ENCODE results near the gene VSTM4.

VSTM4 gene

DNA sequence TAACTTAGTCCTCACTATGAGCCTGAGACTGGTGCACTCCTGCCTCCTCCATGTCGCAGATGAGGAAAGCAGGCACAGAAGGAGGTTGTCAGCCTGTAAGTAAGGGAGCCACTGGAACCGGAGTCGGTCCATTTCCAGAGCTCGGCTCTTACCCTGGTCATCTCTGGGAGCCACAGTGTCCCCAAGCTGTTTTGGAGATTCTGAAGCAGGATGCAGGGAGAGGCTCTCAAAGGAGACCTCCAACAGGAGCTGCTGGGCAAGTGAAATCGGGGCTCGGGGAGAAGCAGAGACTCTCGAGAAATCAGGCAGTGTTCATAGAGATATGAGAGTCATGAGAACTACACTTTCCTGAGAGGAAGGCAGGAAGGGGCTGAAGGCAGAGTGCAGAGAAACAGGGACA lies 39.0 kb downstream of the VSTM4 start:
- H3K4me3 ChIP-seq (ENCODE audit: low read depth, low read length), result no peak overlapping the region
- no peak for DNase-seq (ENCODE audit: low read depth)
- no peak for TF ChIP-seq MYC (IDR thresholded peaks at IDR 0.05; ENCODE audit: low read depth, low read length)
- no peak for TF ChIP-seq POLR2A (IDR thresholded peaks at IDR 0.05; ENCODE audit: extremely low read depth, insufficient read length)
- no peak for TF ChIP-seq MAX (IDR thresholded peaks at IDR 0.05; ENCODE audit: low read depth, low read length)

GRCh38 chr10:49075743-49076142 lies 39.6 kb downstream of the VSTM4 start:
- TF ChIP-seq CTCF (IDR thresholded peaks at IDR 0.05; ENCODE audit: low read depth, low read length), result no peak
- no peak for TF ChIP-seq POLR2A (IDR thresholded peaks at IDR 0.05; ENCODE audit: extremely low read depth, insufficient read length)
- TF ChIP-seq MAX (IDR thresholded peaks at IDR 0.05; ENCODE audit: low read depth, low read length), result no peak
- TF ChIP-seq MYC (IDR thresholded peaks at IDR 0.05; ENCODE audit: low read depth, low read length), result no peak
- no peak overlapping the region for H3K4me3 ChIP-seq (ENCODE audit: low read depth, low read length)
- no peak for DNase-seq (ENCODE audit: low read depth)

DNA sequence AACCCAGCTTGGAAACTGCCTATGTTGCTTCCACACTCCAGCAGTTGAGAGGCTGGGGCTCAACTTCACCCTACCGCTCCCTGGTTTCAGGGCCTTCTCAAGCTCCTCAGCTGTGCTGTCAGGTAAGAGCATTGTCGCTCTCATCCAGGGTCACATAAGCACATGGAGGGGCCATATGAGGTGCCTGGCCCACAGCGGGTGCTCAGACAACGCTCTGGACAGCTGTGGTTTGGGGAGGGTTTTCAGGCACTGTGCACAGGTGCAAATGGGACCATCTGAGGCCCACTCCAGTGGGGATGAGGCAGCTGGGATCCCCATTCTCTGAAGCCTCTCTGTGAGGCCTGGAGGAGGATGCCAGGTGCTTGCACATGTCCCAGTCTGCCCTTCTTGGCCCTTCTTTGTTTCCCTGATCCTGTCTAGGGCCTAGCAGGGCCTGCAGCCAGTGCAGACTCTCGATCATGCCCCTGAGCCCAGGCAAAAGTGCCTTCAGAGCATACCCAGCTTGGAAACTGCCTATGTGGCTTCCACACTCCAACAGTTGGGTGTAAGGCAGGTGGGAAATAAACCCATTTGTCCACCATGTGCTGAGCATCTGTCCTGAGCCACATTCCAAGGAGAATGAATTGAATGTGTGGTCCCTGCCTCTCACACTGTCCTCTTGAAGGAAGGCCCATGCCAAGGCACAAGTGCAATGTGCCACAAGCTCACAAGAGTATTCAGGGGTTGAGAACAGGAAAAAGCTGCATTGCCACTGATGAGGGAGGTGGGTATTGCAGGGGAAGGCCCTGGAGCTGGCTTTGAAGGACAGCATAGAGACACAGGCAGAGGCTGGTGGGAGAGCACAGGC lies 40.3 kb downstream of the VSTM4 start:
- H3K4me3 ChIP-seq (ENCODE audit: low read depth, low read length), result no peak overlapping the region
- DNase-seq (ENCODE audit: low read depth), result no peak
- TF ChIP-seq CTCF (IDR thresholded peaks at IDR 0.05; ENCODE audit: low read depth, low read length), result no peak
- TF ChIP-seq MAX (IDR thresholded peaks at IDR 0.05; ENCODE audit: low read depth, low read length), result no peak
- TF ChIP-seq MYC (IDR thresholded peaks at IDR 0.05; ENCODE audit: low read depth, low read length), result no peak
- TF ChIP-seq POLR2A (IDR thresholded peaks at IDR 0.05; ENCODE audit: extremely low read depth, insufficient read length), result no peak

- no peak for TF ChIP-seq CTCF (IDR thresholded peaks at IDR 0.05; ENCODE audit: low read depth, low read length)
- TF ChIP-seq MAX (IDR thresholded peaks at IDR 0.05; ENCODE audit: low read depth, low read length), result no peak
- TF ChIP-seq POLR2A (IDR thresholded peaks at IDR 0.05; ENCODE audit: extremely low read depth, insufficient read length), result no peak
- TF ChIP-seq MYC (IDR thresholded peaks at IDR 0.05; ENCODE audit: low read depth, low read length), result no peak
- no peak for DNase-seq (ENCODE audit: low read depth)
- H3K4me3 ChIP-seq (ENCODE audit: low read depth, low read length), result no peak overlapping the region
These were observed 43.0 kb downstream of the VSTM4 start for GRCh38 chr10:49072166-49072885.

- no peak for DNase-seq (ENCODE audit: low read depth)
- no peak overlapping the region for H3K4me3 ChIP-seq (ENCODE audit: low read depth, low read length)
- TF ChIP-seq MYC (IDR thresholded peaks at IDR 0.05; ENCODE audit: low read depth, low read length) (no peak), MAX (IDR thresholded peaks at IDR 0.05; ENCODE audit: low read depth, low read length) (no peak), CTCF (IDR thresholded peaks at IDR 0.05; ENCODE audit: low read depth, low read length) (no peak), POLR2A (IDR thresholded peaks at IDR 0.05; ENCODE audit: extremely low read depth, insufficient read length) (no peak)
These were observed 44.1 kb downstream of the VSTM4 start for GRCh38 chr10:49071160-49071761.

Data from NB4 (cell line).